ENCODE results near the gene BRWD1. TPM values are rescaled to one million over a fixed set of nuclear protein-coding genes. Genes with fewer than 3 reads are reported as not detected.

Gene BRWD1
- total and polyA plus RNA-seq, 2 of the 8 experiments (the other 6 are each of a cell fraction or from before 2014, with no cell fraction given) = 9.3 to 45.2 TPM

GRCh38 chr21:39196838-39197237, 116.6 kb downstream of the BRWD1 start:
- ChIA-PET POLR2A (ENCODE audit: partially characterized antibody) (interaction anchor here (0.6 kb wide), 1 partner anchor 12 kb away, joined by 3 read pairs; no protein-coding TSS in a partner anchor), CTCF (ENCODE audit: partially characterized antibody) (no interaction called here)
- Histone ChIP-seq H3K36me3 (ENCODE audit: control insufficient read depth in 2 of 4, insufficient read depth in 4 of 4, low read length in 3 of 4) (peaks cover 15 to 71% (median 35%) of the 10 kb centered on the region in 4 experiments; a peak in 7 of 8 replicates), H3K14ac (ENCODE audit: insufficient read length) (no peak overlapping the region), H3K9ac (replicated peaks in 1 of 4; ENCODE audit: extremely low read depth in 1 of 4, low read depth in 3 of 4, low read length in 3 of 4) (no peak overlapping the region), H3K4me1 (replicated peaks in 1 of 4; ENCODE audit: control insufficient read depth in 3 of 4, insufficient read depth in 4 of 4, low read length in 3 of 4) (no peaks in the 10 kb centered on the region), H3K56ac (replicated peaks; ENCODE audit: insufficient read length, low read depth, low read length) (no peak overlapping the region), H3K27me3 (replicated peaks in 1 of 4; ENCODE audit: control insufficient read depth in 3 of 4, extremely low read depth in 1 of 4, insufficient read depth in 3 of 4, low read length in 3 of 4) (no peaks in the 10 kb centered on the region), H3K9me3 (ENCODE audit: insufficient read depth in 2 of 2, low read depth in 1 of 2, low read length in 1 of 2) (no peaks in the 10 kb centered on the region), H4K91ac (replicated peaks; ENCODE audit: insufficient read length, low read length) (no peak overlapping the region), H3K4me3 (ENCODE audit: extremely low read depth in 1 of 4, insufficient read depth in 2 of 4, low read depth in 3 of 4, low read length in 4 of 4) (no peak overlapping the region), H3K23ac (ENCODE audit: insufficient read length) (no peak overlapping the region), H3K27ac (ENCODE audit: low read depth, low read length) (no peak overlapping the region), H3K23me2 (ENCODE audit: low read depth, low read length) (no peaks in the 10 kb centered on the region; the same call in 1 of the 2 replicates), H2AK5ac (ENCODE audit: low read depth, low read length) (no peak overlapping the region), H3K79me1 (ENCODE audit: low read depth, low read length) (no peaks in the 10 kb centered on the region), H4K20me1 (replicated peaks in 1 of 2; ENCODE audit: control insufficient read depth in 1 of 2, insufficient read depth in 2 of 2, low read length in 2 of 2) (peaks cover 2 to 4% of the 10 kb centered on the region in 2 experiments), H4K8ac (ENCODE audit: extremely low read depth, insufficient read depth, low read length) (no peak overlapping the region), H2BK12ac (ENCODE audit: low read depth, low read length) (no peak overlapping the region), H2BK20ac (ENCODE audit: low read length) (no peak overlapping the region), H3K18ac (ENCODE audit: extremely low read depth, low read length) (no peak overlapping the region), H3K4ac (replicated peaks; ENCODE audit: insufficient read length, low read depth, low read length) (no peak overlapping the region), H2BK15ac (ENCODE audit: low read length) (no peak overlapping the region), H2AFZ (ENCODE audit: low read length) (no peak overlapping the region), H4K5ac (ENCODE audit: insufficient read length, low read depth, low read length) (no peak overlapping the region), H3K79me2 (ENCODE audit: control insufficient read depth in 1 of 2, insufficient read depth in 2 of 2, low read length in 2 of 2) (no peaks in the 10 kb centered on the region), H2BK120ac (replicated peaks; ENCODE audit: low read depth, low read length) (no peak overlapping the region), H3K4me2 (ENCODE audit: insufficient read depth in 1 of 2, low read depth in 2 of 2, low read length in 2 of 2) (no peak overlapping the region), H2BK5ac (ENCODE audit: low read depth, low read length) (no peak overlapping the region)
- DNase-seq (ENCODE audit: low read depth in 1 of 2, low spot score in 2 of 2) (no peak), FAIRE-seq (no peak)
- WGBS, 2 experiments (ENCODE audit: extremely low coverage in 1 of 2, insufficient coverage in 1 of 2, insufficient read length in 1 of 2, insufficient replicate concordance in 2 of 2, low coverage in 1 of 2, low lambda C conversion rate in 2 of 2, missing lambda C conversion rate in 1 of 2) = 95% methylated on average over 1 of the region's 1 CpG; no CpG with 5 or more reads in 1 of the 2 experiments
- TF ChIP-seq RXRA (IDR thresholded peaks at IDR 0.05; ENCODE audit: insufficient read depth, low read depth, low read length) = no peak
- TF ChIP-seq ATF2 (IDR thresholded peaks at IDR 0.05; ENCODE audit: low read length) = no peak
- no peak for TF ChIP-seq RAD21 (IDR thresholded peaks at IDR 0.05 in 1 of 2, conservative IDR thresholded peaks at IDR 0.05 in 1 of 2; ENCODE audit: low read depth in 2 of 2, low read length in 2 of 2)
- TF ChIP-seq KDM5A (IDR thresholded peaks at IDR 0.05; ENCODE audit: low read length) = no peak
- TF ChIP-seq BCL11A (IDR thresholded peaks at IDR 0.05; ENCODE audit: low read depth in 2 of 2, low read length in 2 of 2) = no peak
- no peak for TF ChIP-seq CTCF (IDR thresholded peaks at IDR 0.05; ENCODE audit: control extremely low read depth in 1 of 3, insufficient read depth in 1 of 3, low read depth in 1 of 3, low read length in 3 of 3)
- TF ChIP-seq ZNF274 (IDR thresholded peaks at IDR 0.05; ENCODE audit: borderline replicate concordance, extremely low read depth, low read length) = no peak
- TF ChIP-seq SP1 (IDR thresholded peaks at IDR 0.05; ENCODE audit: low read depth, low read length) = no peak
- TF ChIP-seq CTBP2 (IDR thresholded peaks at IDR 0.05; ENCODE audit: borderline replicate concordance, insufficient read depth, insufficient read length, low read length) = no peak

All from H1 (cell line).